B cell (primary cell): ENCODE data around the gene FARP1. TPM values are rescaled to one million over a fixed set of nuclear protein-coding genes. Genes with fewer than 3 reads are reported as not detected.

Experiments
- ATAC-seq: fragments of 200-7000 bp; cut with Tn5 transposase; one replicate; pipeline ENCODE4 v1.10.0; 2021; ENCODE audit warnings: low read depth, mild to moderate bottlenecking, moderate number of reproducible peaks, moderate library complexity
- CTCF ChIA-PET: fragments of 350-600 bp; sonication (Branson Sonifier 250); formaldehyde crosslinking; loops from one replicate; lab custom pipeline; 2021; ENCODE audit warnings: antibody characterized with exemption, inconsistent platforms; lab: Charles Lee
- POLR2A ChIA-PET: fragments of 350-600 bp; sonication (Branson Sonifier 250); formaldehyde crosslinking; loops from one replicate; lab custom pipeline; 2021; ENCODE audit warnings: antibody characterized with exemption; lab: Charles Lee
- DNase-seq: peaks from one replicate; pipeline ENCODE4 v3.0.0; 2013
- H2AFZ ChIP-seq: 2 replicates; pipeline ENCODE4 v1.6.1; 2012; ENCODE audit warnings: mild to moderate bottlenecking, low read depth, low read length; ENCODE audit not compliant: insufficient read depth, poor library complexity, severe bottlenecking
- H3K27ac ChIP-seq, 2 donors: 1 replicate in 1 of 2; 2 replicates in 1 of 2; pipeline ENCODE4 v1.5.1; 2012 to 2013; ENCODE audit warnings: low read length in 2 of 2, mild to moderate bottlenecking in 2 of 2, moderate library complexity in 1 of 2
- H3K27me3 ChIP-seq, 4 experiments: fragments of 200-600 bp in 1 of 4; sonication (generic) in 1 of 4; replicated peaks in 1 of 4; 1 replicate in 2 of 4; 2 replicates in 2 of 4; pipeline versions ENCODE4 v1.6.1 to v1.7.0; 2013 to 2016; ENCODE audit warnings: low read length in 3 of 4, mild to moderate bottlenecking in 2 of 4, mixed read lengths in 1 of 4, moderate library complexity in 1 of 4; ENCODE audit not compliant: insufficient read depth in 4 of 4, control insufficient read depth in 3 of 4; ENCODE audit errors: control extremely low read depth in 1 of 4
- H3K36me3 ChIP-seq, 2 experiments: replicated peaks in 1 of 2; 1 replicate in 1 of 2; 2 replicates in 1 of 2; pipeline versions ENCODE4 v1.6.1 to v1.7.1; 2013; ENCODE audit warnings: low read length in 1 of 2; ENCODE audit not compliant: insufficient read depth in 2 of 2, control insufficient read depth in 1 of 2; ENCODE audit errors: control extremely low read depth in 1 of 2, extremely low read depth in 1 of 2
- H3K4me1 ChIP-seq, 2 donors: fragments of 200-600 bp in 1 of 2; sonication (generic) in 1 of 2; 1 replicate in 1 of 2; 2 replicates in 1 of 2; pipeline versions ENCODE4 v1.5.1 to v1.6.1; 2013 to 2017; ENCODE audit warnings: low read length in 2 of 2; ENCODE audit not compliant: control insufficient read depth in 2 of 2, insufficient read depth in 2 of 2
- H3K4me2 ChIP-seq: replicated peaks from 2 replicates; pipeline ENCODE3; 2012; ENCODE audit warnings: mild to moderate bottlenecking, low read depth, low read length; ENCODE audit not compliant: poor library complexity, severe bottlenecking
- H3K4me3 ChIP-seq, 5 experiments: fragments of 200-600 bp in 1 of 5; sonication (generic) in 1 of 5; 1 replicate in 3 of 5; 2 replicates in 2 of 5; pipeline versions ENCODE4 v1.5.1 to v1.7.0; 2011 to 2016; ENCODE audit warnings: low read length in 4 of 5, mild to moderate bottlenecking in 4 of 5, low read depth in 2 of 5, control low read depth in 1 of 5, moderate library complexity in 1 of 5; ENCODE audit not compliant: insufficient read depth in 1 of 5; ENCODE audit errors: control extremely low read depth in 1 of 5, extremely low read depth in 1 of 5
- H3K79me2 ChIP-seq: fragments of 200-600 bp; sonication (generic); one replicate; pipeline ENCODE4 v1.6.0; 2016; ENCODE audit warnings: low read length; ENCODE audit not compliant: control insufficient read depth, insufficient read depth
- H3K9ac ChIP-seq: fragments of 200-600 bp; sonication (generic); 2 replicates; pipeline ENCODE4 v1.6.1; 2017; ENCODE audit warnings: mild to moderate bottlenecking, low read length, moderate library complexity
- H3K9me3 ChIP-seq, 3 donors: one replicate each; pipeline versions ENCODE4 v1.6.1 to v1.7.1; 2013; ENCODE audit warnings: low read length in 2 of 3; ENCODE audit not compliant: control insufficient read depth in 2 of 3, insufficient read depth in 1 of 3; ENCODE audit errors: control extremely low read depth in 1 of 3
- H4K20me1 ChIP-seq: 2 replicates; pipeline ENCODE4 v1.6.0; 2012; ENCODE audit warnings: mild to moderate bottlenecking, low read length; ENCODE audit not compliant: insufficient read depth, control insufficient read depth, poor library complexity, severe bottlenecking
- H3K27ac Mint-ChIP-seq: one replicate; pipeline ENCODE4 v1.8.0; 2021; ENCODE audit warnings: mixed read lengths
- H3K27me3 Mint-ChIP-seq: one replicate; pipeline ENCODE4 v1.8.0; 2021; ENCODE audit warnings: mixed read lengths
- H3K4me1 Mint-ChIP-seq: one replicate; pipeline ENCODE4 v1.8.0; 2021; ENCODE audit warnings: mixed read lengths
- H3K4me3 Mint-ChIP-seq: one replicate; pipeline ENCODE4 v1.8.0; 2021; ENCODE audit warnings: mixed read lengths
- H3K9me3 Mint-ChIP-seq: one replicate; pipeline ENCODE4 v1.8.0; 2022; ENCODE audit warnings: mixed read lengths; ENCODE audit not compliant: insufficient read depth
- EZH2 ChIP-seq: IDR thresholded peaks from 2 replicates; pipeline ENCODE4 v1.6.1; 2012; ENCODE audit warnings: borderline replicate concordance, low read depth, mild to moderate bottlenecking, moderate library complexity, low read length; ENCODE audit not compliant: insufficient read depth, poor library complexity, severe bottlenecking
- WGBS: methylation state at CpG from one replicate; pipeline ENCODE4 v1.1.5; 2013; ENCODE audit warnings: missing lambda C conversion rate; ENCODE audit not compliant: insufficient coverage; 5-methylcytosine and 5-hydroxymethylcytosine counted together
- intact Hi-C: fragments of 100-400 bp; cut with micrococcal nuclease; formaldehyde crosslinking; loops from one replicate; pipeline ENCODE4 v1.10.0; 2022
- polyA plus RNA-seq: library from polyadenylated mRNA; depleted of rRNA; stranded (reverse); fragments of >200 nt; gene quantifications from 2 replicates; pipeline ENCODE4 v1.2.3, GENCODE V29; 2012
- total RNA-seq, 2 donors: library from RNA; stranded (reverse); fragments of 120-200 nt in 1 of 2; gene quantifications; 1 replicate in 1 of 2; 2 replicates in 1 of 2; pipeline versions ENCODE4 v1.2.3 to v1.2.4, GENCODE V29; 2013 to 2022
- TF ChIP-seq, protein P1 (sequence below): fragments of 200-600 bp; IDR thresholded peaks from one replicate; pipeline ENCODE4 v1.8.0; 2022; ENCODE audit warnings: antibody characterized with exemption, mild to moderate bottlenecking

The FARP1 gene
- total and polyA plus RNA-seq, 2 donors (not counting 1 experiment from before 2014, with no cell fraction given) = 0.15 to 1.5 TPM

DNA sequence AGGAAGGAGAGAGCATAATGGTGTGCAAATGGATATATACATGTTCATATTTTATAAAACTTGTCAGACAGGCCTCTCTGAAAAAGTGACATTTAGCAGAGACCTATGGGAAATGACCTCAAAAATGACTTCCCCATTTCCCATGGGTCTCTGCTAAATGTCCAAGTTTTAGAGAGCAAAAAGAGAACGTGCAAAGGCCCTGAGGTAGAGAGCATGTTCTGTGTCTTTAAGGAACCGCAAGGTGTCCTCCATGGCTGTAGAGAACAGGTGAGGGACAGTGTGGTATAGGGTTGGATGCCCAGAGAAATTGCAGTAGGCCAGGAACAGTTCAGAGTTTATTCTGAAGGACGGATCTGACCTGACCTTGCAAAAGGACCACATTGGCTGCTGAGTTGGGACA lies 147.4 kb downstream of the FARP1 start:
- Histone ChIP-seq H2AFZ (no peak overlapping the region), H4K20me1 (no peaks in the 10 kb centered on the region), H3K4me2 (no peak overlapping the region), H3K27me3 (no peaks in the 10 kb centered on the region), H3K9ac (no peak overlapping the region), H3K27ac (no peak overlapping the region), H3K79me2 (no peaks in the 10 kb centered on the region), H3K36me3 (no peaks in the 10 kb centered on the region), H3K4me3 (no peak overlapping the region), H3K9me3 (no peaks in the 10 kb centered on the region), H3K4me1 (no peaks in the 10 kb centered on the region)
- intact Hi-C loops = no loop called here
- DNase-seq (no peak), ATAC-seq (no peak)
- POLR2A ChIA-PET = no interaction called here
- Mint-ChIP-seq H3K4me1 (no peaks in the 10 kb centered on the region), H3K27ac (no peak overlapping the region), H3K4me3 (no peak overlapping the region), H3K9me3 (no peaks in the 10 kb centered on the region), H3K27me3 (peaks cover 4% of the 10 kb centered on the region)
- 87% methylated on average over 3 of the region's 3 CpGs for WGBS
- CTCF ChIA-PET = no interaction called here
- TF ChIP-seq, protein P1, sequence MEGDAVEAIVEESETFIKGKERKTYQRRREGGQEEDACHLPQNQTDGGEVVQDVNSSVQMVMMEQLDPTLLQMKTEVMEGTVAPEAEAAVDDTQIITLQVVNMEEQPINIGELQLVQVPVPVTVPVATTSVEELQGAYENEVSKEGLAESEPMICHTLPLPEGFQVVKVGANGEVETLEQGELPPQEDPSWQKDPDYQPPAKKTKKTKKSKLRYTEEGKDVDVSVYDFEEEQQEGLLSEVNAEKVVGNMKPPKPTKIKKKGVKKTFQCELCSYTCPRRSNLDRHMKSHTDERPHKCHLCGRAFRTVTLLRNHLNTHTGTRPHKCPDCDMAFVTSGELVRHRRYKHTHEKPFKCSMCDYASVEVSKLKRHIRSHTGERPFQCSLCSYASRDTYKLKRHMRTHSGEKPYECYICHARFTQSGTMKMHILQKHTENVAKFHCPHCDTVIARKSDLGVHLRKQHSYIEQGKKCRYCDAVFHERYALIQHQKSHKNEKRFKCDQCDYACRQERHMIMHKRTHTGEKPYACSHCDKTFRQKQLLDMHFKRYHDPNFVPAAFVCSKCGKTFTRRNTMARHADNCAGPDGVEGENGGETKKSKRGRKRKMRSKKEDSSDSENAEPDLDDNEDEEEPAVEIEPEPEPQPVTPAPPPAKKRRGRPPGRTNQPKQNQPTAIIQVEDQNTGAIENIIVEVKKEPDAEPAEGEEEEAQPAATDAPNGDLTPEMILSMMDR = no peak
- no peak for TF ChIP-seq EZH2

DNA sequence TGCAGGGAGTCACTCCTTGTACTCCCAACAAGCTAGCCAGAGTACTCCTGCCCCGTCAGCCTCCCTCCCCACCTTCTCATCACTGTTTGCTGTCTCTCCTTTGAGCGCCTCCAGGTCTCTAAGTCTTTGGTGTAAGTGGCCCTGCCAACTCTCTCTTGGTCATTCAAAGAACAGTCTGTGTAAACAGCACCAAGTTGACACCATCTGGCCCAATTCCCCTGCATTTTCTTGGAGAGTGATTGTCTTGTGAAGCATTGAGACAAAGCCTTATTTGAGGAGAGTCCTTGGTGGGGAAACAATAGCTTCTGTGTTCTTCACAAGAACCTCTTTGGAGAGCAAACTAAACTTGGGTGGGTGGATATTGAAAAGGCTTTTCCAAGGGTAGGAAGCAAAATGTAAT lies 148.8 kb downstream of the FARP1 start:
- Histone ChIP-seq H3K9ac (no peak overlapping the region), H4K20me1 (no peaks in the 10 kb centered on the region), H3K27me3 (no peaks in the 10 kb centered on the region), H3K4me3 (no peak overlapping the region), H3K27ac (no peak overlapping the region), H3K9me3 (no peaks in the 10 kb centered on the region), H3K36me3 (no peaks in the 10 kb centered on the region), H3K4me2 (no peak overlapping the region), H2AFZ (no peak overlapping the region), H3K4me1 (no peaks in the 10 kb centered on the region), H3K79me2 (no peaks in the 10 kb centered on the region)
- no peaks in the 10 kb centered on the region for H3K9me3 Mint-ChIP-seq
- ChIA-PET POLR2A (no interaction called here), CTCF (no interaction called here)
- no peak overlapping the region for H3K4me3 Mint-ChIP-seq
- no peak for TF ChIP-seq EZH2
- TF ChIP-seq, protein P1 = no peak
- no peak overlapping the region for H3K27ac Mint-ChIP-seq
- H3K4me1 Mint-ChIP-seq = no peaks in the 10 kb centered on the region
- DNase-seq (no peak), ATAC-seq (no peak)
- peaks cover 4% of the 10 kb centered on the region for H3K27me3 Mint-ChIP-seq
- intact Hi-C loops = no loop called here
- 80% methylated on average over 1 of the region's 2 CpGs for WGBS
